OCI-LY3 (cell line): ENCODE data around the gene NPEPL1.

Experiments
- CTCF ChIP-seq: fragments of 200-600, 300-600 bp; sonication (generic); IDR thresholded peaks from 2 replicates; pipeline ENCODE4 v1.5.1; 2014; ENCODE audit warnings: antibody characterized with exemption, low read length, low read depth
- EZH2phosphoT487 ChIP-seq: fragments of 200-600 bp; shearing (Covaris generic); IDR thresholded peaks from 2 replicates; pipeline ENCODE4 v1.6.1; 2018; ENCODE audit warnings: antibody characterized with exemption, mixed run types, low read depth

- TF ChIP-seq CTCF (no peak), EZH2phosphoT487 (no peak)
These were observed 43.1 kb upstream of the NPEPL1 start for GRCh38 chr20:58649288-58650180.
